Hepatocyte (in vitro differentiated cells): ENCODE measurements around the gene SMC6. TPM values are rescaled to one million over a fixed set of nuclear protein-coding genes. Genes with fewer than 3 reads are reported as not detected.

Experiments
- DNase-seq: peaks from one replicate; pipeline ENCODE4 v3.0.0-alpha.2; 2016; ENCODE audit warnings: low spot score
- H2AFZ ChIP-seq: fragments of 200-600 bp; sonication (generic); 2 replicates; pipeline ENCODE4 v1.6.0; 2016; ENCODE audit warnings: antibody characterized with exemption, mild to moderate bottlenecking
- H3K27ac ChIP-seq: fragments of 200-600 bp; sonication (generic); 2 replicates; pipeline ENCODE4 v1.5.1; 2016; ENCODE audit warnings: mild to moderate bottlenecking
- H3K27me3 ChIP-seq: fragments of 200-600 bp; sonication (generic); 2 replicates; pipeline ENCODE4 v1.6.1; 2016
- H3K36me3 ChIP-seq: fragments of 200-600 bp; sonication (generic); replicated peaks from 2 replicates; pipeline ENCODE4 v1.5.1; 2016; ENCODE audit warnings: low read depth; ENCODE audit not compliant: insufficient read depth
- H3K4me1 ChIP-seq: fragments of 200-600 bp; sonication (generic); 2 replicates; pipeline ENCODE4 v1.5.1; 2016; ENCODE audit warnings: mild to moderate bottlenecking, moderate library complexity; ENCODE audit not compliant: insufficient read depth
- H3K4me2 ChIP-seq: fragments of 200-600 bp; sonication (generic); 2 replicates; pipeline ENCODE4 v1.6.0; 2016
- H3K4me3 ChIP-seq: fragments of 200-600 bp; sonication (generic); 2 replicates; pipeline ENCODE4 v1.5.1; 2016; ENCODE audit warnings: mild to moderate bottlenecking
- H3K79me2 ChIP-seq: fragments of 200-600 bp; sonication (generic); 2 replicates; pipeline ENCODE4 v1.6.0; 2017; ENCODE audit warnings: mild to moderate bottlenecking
- H3K9me2 ChIP-seq: fragments of 200-600 bp; sonication (generic); replicated peaks from 2 replicates; pipeline ENCODE4 v1.6.0; 2017; ENCODE audit warnings: mild to moderate bottlenecking; ENCODE audit not compliant: insufficient read depth
- H3K9me3 ChIP-seq: fragments of 200-600 bp; sonication (generic); 2 replicates; pipeline ENCODE4 v1.5.1; 2016; ENCODE audit warnings: low read depth, mild to moderate bottlenecking
- H4K20me1 ChIP-seq: fragments of 200-600 bp; sonication (generic); 2 replicates; pipeline ENCODE4 v1.6.0; 2016; ENCODE audit warnings: mild to moderate bottlenecking; ENCODE audit not compliant: insufficient read depth, poor library complexity, severe bottlenecking
- CTCF ChIP-seq: fragments of 200-600 bp; sonication (generic); IDR thresholded peaks from 2 replicates; pipeline ENCODE4 v1.5.1; 2016; ENCODE audit warnings: antibody characterized with exemption, mild to moderate bottlenecking; ENCODE audit not compliant: poor library complexity
- EZH2 ChIP-seq: fragments of 200-600 bp; sonication (generic); IDR thresholded peaks from 2 replicates; pipeline ENCODE4 v1.6.1; 2016; ENCODE audit warnings: antibody characterized with exemption, mild to moderate bottlenecking, borderline replicate concordance
- EZH2phosphoT487 ChIP-seq: fragments of 200-600 bp; sonication (generic); IDR thresholded peaks from one replicate; pipeline ENCODE4 v1.6.1; 2018; ENCODE audit warnings: antibody characterized with exemption, mild to moderate bottlenecking, low read depth, moderate library complexity; ENCODE audit not compliant: unreplicated experiment, severe bottlenecking
- WGBS: methylation state at CpG from one replicate; pipeline ENCODE4 v1.1.6; 2016; ENCODE audit warnings: low lambda C conversion rate; ENCODE audit errors: missing lambda C conversion rate; 5-methylcytosine and 5-hydroxymethylcytosine counted together
- polyA plus RNA-seq: library from polyadenylated mRNA; unstranded; fragments of >200 nt; fragmentation: Nextera tagmentation; extraction: Ambion mirVana; gene quantifications from 2 replicates; pipeline ENCODE4 v1.2.1, GENCODE V29; 2016
- total RNA-seq: library from RNA; depleted of rRNA; stranded (reverse); fragments of >200 nt; gene quantifications from 2 replicates; pipeline ENCODE4 v1.2.3, GENCODE V29; 2014

SMC6 gene
- total and polyA plus RNA-seq, 2 experiments from 2014 or later, result 8.9 to 13.4 TPM

GRCh38 chr2:17771956-17772355, 18.3 kb upstream of the SMC6 start:
- no peaks in the 10 kb centered on the region for H4K20me1 ChIP-seq
- no peaks in the 10 kb centered on the region for H3K9me3 ChIP-seq
- no peak overlapping the region for H3K4me2 ChIP-seq
- WGBS, result 97% methylated on average over 2 of the region's 2 CpGs
- H3K27ac ChIP-seq, result no peak overlapping the region
- H2AFZ ChIP-seq, result no peak overlapping the region
- no peaks in the 10 kb centered on the region for H3K36me3 ChIP-seq
- H3K9me2 ChIP-seq, result no peaks in the 10 kb centered on the region
- H3K27me3 ChIP-seq, result no peaks in the 10 kb centered on the region
- no peaks in the 10 kb centered on the region for H3K4me1 ChIP-seq
- no peak overlapping the region for H3K4me3 ChIP-seq
- DNase-seq, result no peak
- TF ChIP-seq CTCF (no peak), EZH2phosphoT487 (no peak), EZH2 (no peak)
- H3K79me2 ChIP-seq, result no peaks in the 10 kb centered on the region

DNA sequence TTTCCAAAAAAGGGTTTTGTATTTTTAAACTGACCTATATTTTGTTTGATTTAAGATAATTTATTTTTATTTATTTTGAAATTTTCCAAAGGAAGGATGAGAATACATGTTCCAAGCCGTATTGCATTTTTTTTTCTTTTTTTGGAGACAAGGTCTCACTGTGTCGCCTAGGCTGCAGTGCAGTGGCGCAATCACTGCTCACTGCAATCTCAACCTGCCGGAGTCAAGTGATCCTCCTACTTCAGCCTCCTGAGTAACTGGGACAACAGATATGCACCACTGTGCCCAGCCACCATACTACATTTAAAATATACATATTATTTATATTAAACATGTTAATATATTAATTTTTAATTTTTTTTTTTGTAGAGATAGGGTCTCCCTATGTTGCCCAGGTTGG, 15.3 kb upstream of the SMC6 start:
- no peak for DNase-seq
- no peaks in the 10 kb centered on the region for H3K4me1 ChIP-seq
- no peak overlapping the region for H3K27ac ChIP-seq
- H3K9me3 ChIP-seq, result no peaks in the 10 kb centered on the region
- no peak overlapping the region for H3K4me3 ChIP-seq
- H3K4me2 ChIP-seq, result no peak overlapping the region
- no peaks in the 10 kb centered on the region for H3K79me2 ChIP-seq
- no peaks in the 10 kb centered on the region for H3K9me2 ChIP-seq
- no peak overlapping the region for H2AFZ ChIP-seq
- no peaks in the 10 kb centered on the region for H3K36me3 ChIP-seq
- no peaks in the 10 kb centered on the region for H4K20me1 ChIP-seq
- TF ChIP-seq EZH2phosphoT487 (no peak), CTCF (no peak), EZH2 (no peak)
- no peaks in the 10 kb centered on the region for H3K27me3 ChIP-seq
- WGBS, result 96% methylated on average over 4 of the region's 4 CpGs

- peak; percentile 28 for DNase-seq
- no peaks in the 10 kb centered on the region for H3K27me3 ChIP-seq
- no peaks in the 10 kb centered on the region for H3K9me2 ChIP-seq
- H3K9me3 ChIP-seq, result no peaks in the 10 kb centered on the region
- H3K4me3 ChIP-seq, result no peak overlapping the region
- H3K36me3 ChIP-seq, result no peaks in the 10 kb centered on the region
- H3K79me2 ChIP-seq, result no peaks in the 10 kb centered on the region
- no peak overlapping the region for H3K27ac ChIP-seq
- H3K4me2 ChIP-seq, result no peak overlapping the region
- H3K4me1 ChIP-seq, result no peaks in the 10 kb centered on the region
- TF ChIP-seq EZH2phosphoT487 (no peak), CTCF (no peak), EZH2 (no peak)
- WGBS, result 88% methylated on average over 2 of the region's 2 CpGs
- H4K20me1 ChIP-seq, result no peaks in the 10 kb centered on the region
- no peak overlapping the region for H2AFZ ChIP-seq
Observed at GRCh38 chr2:17765398-17765797, 11.8 kb upstream of the SMC6 start.
